Measurements from ENCODE around the gene OR2A25.

Gene OR2A25, protein sequence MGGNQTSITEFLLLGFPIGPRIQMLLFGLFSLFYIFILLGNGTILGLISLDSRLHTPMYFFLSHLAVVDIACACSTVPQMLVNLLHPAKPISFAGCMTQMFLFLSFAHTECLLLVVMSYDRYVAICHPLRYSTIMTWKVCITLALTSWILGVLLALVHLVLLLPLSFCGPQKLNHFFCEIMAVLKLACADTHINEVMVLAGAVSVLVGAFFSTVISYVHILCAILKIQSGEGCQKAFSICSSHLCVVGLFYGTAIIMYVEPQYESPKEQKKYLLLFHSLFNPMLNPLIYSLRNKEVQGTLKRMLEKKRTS

DNA sequence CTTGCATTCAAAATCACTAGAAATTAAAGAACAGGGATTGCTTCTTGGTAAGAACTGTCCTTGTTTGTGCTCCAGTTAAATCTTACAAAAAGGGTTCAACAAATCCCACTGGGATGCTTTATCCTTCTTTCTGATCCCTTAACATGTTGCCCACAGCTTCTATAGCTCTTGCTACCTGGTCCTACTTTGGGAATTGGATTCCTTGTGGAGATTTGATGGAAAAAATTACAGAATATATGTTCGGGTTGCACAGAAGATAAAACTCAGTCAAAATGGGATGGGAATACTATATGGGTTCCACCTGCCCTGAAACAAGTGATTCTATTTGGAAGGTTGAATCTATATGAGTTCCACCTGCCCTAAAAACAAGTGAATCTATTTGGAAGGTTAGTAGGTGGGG lies at the start of gene OR2A25:
Gene OR2A25 (plus strand): TSS at position 301 of the 400 bp plus-strand sequence. CDS start 4,409 bp downstream, outside the sequence.
- no peaks in the 10 kb centered on the region for H4K20me1 ChIP-seq
- no peak within 1 kb of the TSS for H3K4me2 ChIP-seq
- H3K27ac ChIP-seq = no peak within 1 kb of the TSS
- no peaks in the 10 kb centered on the region for H3K36me3 ChIP-seq
- H3K27me3 ChIP-seq = no peaks in the 10 kb centered on the region
- no peak within 1 kb of the TSS for H3K4me3 ChIP-seq
- no peak within 1 kb of the TSS for H3K9ac ChIP-seq
- no peak for TF ChIP-seq Cebpa-rat (IDR thresholded peaks at IDR 0.05)
- H3K4me1 ChIP-seq = no peaks in the 10 kb centered on the region
- H3K9me3 ChIP-seq = no peaks in the 10 kb centered on the region

DNA sequence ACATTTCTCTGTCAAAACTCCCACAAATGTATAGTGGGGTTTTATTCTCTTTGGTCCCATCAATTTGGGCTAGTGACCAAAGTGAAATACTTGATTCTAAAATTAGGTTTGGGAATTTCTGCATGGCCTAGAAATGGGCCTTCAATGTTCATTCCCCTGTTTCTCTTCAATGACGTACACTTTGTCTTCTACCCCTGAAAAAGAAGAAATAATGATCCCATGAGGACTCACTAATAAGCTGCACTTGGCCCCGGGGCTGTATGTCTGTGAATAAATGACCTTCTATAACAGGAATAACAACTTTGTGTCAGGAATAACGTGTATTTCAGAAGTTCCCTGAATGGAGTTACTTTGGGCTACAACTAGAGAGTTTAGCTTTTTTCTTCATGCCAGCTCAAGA lies 49.3 kb upstream of the OR2A25 start:
- Histone ChIP-seq H3K27me3 (no peaks in the 10 kb centered on the region), H3K36me3 (no peaks in the 10 kb centered on the region), H3K9ac (no peak overlapping the region), H3K4me2 (no peak overlapping the region), H3K27ac (no peak overlapping the region), H3K4me3 (no peak overlapping the region), H3K9me3 (no peaks in the 10 kb centered on the region), H4K20me1 (no peaks in the 10 kb centered on the region), H3K4me1 (no peaks in the 10 kb centered on the region)
- TF ChIP-seq Cebpa-rat (IDR thresholded peaks at IDR 0.05) = no peak

DNA sequence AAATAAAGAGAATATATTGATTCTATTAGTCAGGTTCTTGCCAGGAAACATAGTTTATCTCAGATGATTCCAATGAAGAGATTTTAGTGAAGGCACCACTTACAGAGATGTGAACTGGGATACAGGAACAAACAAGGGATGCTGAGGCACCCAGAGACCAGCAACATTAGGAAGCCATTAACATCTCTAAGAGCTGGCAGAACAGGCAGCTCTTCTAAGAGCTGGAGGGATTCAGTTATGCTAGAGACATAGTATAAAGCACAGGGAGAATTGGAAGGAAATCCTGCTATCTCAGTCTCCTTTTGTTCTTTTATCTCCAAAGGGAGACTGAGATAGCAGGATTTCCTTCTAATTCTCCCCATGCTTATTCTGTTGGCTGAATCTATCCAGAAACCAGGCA lies 47.4 kb upstream of the OR2A25 start:
- TF ChIP-seq Cebpa-rat (IDR thresholded peaks at IDR 0.05) = no peak
- Histone ChIP-seq H3K36me3 (no peaks in the 10 kb centered on the region), H3K4me3 (no peak overlapping the region), H4K20me1 (no peaks in the 10 kb centered on the region), H3K9ac (no peak overlapping the region), H3K4me2 (no peak overlapping the region), H3K27ac (no peak overlapping the region), H3K4me1 (no peaks in the 10 kb centered on the region), H3K27me3 (no peaks in the 10 kb centered on the region), H3K9me3 (no peaks in the 10 kb centered on the region)

DNA sequence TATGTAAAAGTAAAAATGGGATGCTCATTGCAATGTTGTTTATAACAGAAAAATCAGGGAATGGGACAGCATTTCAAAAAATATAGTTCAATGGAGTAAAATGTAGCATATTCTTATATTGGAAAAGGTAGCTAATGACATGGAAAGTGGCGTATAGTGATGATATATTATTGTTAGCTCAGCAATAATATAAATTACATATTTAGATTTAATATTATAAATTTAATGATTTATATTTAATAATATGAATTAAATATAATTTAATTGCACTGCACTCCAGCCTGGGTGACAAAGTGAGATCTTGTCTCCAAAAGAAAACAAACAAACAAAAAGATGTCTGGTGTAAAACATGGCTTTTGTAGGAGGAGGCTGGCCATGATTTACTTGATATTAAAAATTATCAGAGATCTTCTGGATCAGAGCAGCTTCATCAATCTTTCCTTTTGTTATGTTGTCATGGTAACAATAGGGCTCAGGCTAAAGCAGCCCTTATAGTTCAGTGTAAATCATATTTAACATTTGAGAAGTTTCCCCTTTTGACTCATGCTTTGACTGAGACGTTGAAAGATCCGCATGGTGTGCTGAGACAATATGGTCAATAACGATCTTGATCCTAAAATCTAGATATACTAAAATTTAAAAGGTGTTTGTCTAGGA lies 46.3 kb upstream of the OR2A25 start:
- no peak overlapping the region for H3K4me3 ChIP-seq
- H3K27ac ChIP-seq = no peak overlapping the region
- no peaks in the 10 kb centered on the region for H3K4me1 ChIP-seq
- H3K27me3 ChIP-seq = no peaks in the 10 kb centered on the region
- no peak for TF ChIP-seq Cebpa-rat (IDR thresholded peaks at IDR 0.05)
- no peak overlapping the region for H3K9ac ChIP-seq
- H3K4me2 ChIP-seq = no peak overlapping the region
- no peaks in the 10 kb centered on the region for H3K9me3 ChIP-seq
- H4K20me1 ChIP-seq = no peaks in the 10 kb centered on the region
- H3K36me3 ChIP-seq = no peaks in the 10 kb centered on the region

DNA sequence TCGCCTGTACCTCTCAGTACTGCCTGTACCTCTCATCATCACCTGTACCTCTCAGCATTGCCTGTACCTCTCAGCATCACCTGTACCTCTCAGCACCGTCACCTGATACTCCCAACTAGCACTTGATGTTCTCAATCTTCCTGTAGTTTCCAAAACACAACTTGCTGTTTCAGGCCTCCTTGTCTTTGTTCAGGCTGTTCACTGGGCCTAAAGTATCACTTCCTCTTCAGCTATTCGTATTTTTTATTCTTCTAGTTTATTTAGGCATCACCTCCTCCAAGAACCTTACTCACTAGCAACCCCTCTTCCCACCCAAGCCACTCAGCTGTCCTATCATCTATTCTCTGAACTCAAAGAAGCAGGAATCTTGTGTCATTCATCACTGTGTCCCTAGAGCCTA lies 45.4 kb upstream of the OR2A25 start:
- H3K9ac ChIP-seq = no peak overlapping the region

DNA sequence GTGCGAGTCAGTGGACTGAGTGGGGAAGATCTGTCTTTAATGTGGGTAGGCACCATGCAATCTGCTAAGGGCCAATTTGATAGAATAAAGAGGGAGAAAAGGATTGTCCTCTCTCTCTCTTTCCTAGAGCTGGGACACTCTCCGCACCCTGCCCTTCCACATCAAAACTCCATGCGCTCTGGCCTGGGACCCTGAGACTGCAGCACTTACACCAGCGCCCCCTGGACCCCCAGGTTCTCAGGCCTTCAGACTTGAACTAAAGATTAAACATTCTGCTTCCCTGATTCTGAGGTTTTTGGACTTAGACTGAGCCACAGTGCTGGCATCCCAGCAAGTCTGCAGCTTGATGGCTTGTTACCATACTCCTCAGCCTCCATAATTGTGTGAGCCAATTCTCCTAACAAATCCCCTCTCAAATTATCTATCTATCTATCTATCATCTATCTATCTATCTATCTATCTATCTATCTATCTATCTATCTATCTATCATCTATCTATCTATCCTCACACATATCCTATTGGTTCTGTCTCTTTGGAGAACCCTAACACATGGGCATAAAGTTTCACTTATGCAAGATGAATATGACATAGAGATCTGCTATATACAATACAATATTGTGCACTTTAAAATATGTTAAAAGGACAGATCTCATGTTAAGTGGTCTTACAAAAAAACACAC lies 43.3 kb upstream of the OR2A25 start:
- no peaks in the 10 kb centered on the region for H3K36me3 ChIP-seq
- H3K27me3 ChIP-seq = no peaks in the 10 kb centered on the region
- no peak overlapping the region for H3K27ac ChIP-seq
- H3K9me3 ChIP-seq = no peaks in the 10 kb centered on the region
- H3K4me3 ChIP-seq = no peak overlapping the region
- H3K4me2 ChIP-seq = no peak overlapping the region
- no peak for TF ChIP-seq Cebpa-rat (IDR thresholded peaks at IDR 0.05)
- no peaks in the 10 kb centered on the region for H3K4me1 ChIP-seq
- no peaks in the 10 kb centered on the region for H4K20me1 ChIP-seq
- no peak overlapping the region for H3K9ac ChIP-seq

More for the DNA sequence above, 45.4 kb upstream of the OR2A25 start:
- no peak overlapping the region for H3K27ac ChIP-seq
- no peaks in the 10 kb centered on the region for H4K20me1 ChIP-seq
- H3K4me3 ChIP-seq = no peak overlapping the region
- TF ChIP-seq Cebpa-rat (IDR thresholded peaks at IDR 0.05) = no peak
- no peaks in the 10 kb centered on the region for H3K9me3 ChIP-seq
- no peaks in the 10 kb centered on the region for H3K27me3 ChIP-seq
- no peaks in the 10 kb centered on the region for H3K36me3 ChIP-seq
- no peak overlapping the region for H3K4me2 ChIP-seq
- no peaks in the 10 kb centered on the region for H3K4me1 ChIP-seq

DNA sequence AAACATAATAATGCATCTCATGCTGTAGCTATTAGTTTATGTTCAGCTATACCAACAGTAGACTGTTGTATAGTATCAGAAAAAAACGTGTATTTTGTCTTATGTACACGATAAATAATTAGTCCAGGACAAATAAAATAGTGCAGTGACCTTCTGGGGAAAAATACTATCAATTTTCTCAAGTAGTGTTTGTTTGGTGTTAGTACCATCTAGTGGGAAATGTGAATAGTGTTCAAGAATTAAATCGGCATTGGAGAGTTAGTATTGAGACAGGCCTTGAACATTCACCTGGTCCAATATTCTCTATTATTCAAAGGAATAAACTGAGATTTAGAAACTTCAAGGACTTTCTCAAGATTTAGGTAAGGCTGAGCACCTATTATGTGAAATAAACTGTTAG lies 42.5 kb upstream of the OR2A25 start:
- no peaks in the 10 kb centered on the region for H3K4me1 ChIP-seq
- no peaks in the 10 kb centered on the region for H3K9me3 ChIP-seq
- H3K27me3 ChIP-seq = no peaks in the 10 kb centered on the region
- TF ChIP-seq Cebpa-rat (IDR thresholded peaks at IDR 0.05) = no peak
- no peak overlapping the region for H3K4me3 ChIP-seq
- no peak overlapping the region for H3K27ac ChIP-seq
- no peaks in the 10 kb centered on the region for H4K20me1 ChIP-seq
- H3K36me3 ChIP-seq = no peaks in the 10 kb centered on the region
- no peak overlapping the region for H3K9ac ChIP-seq
- no peak overlapping the region for H3K4me2 ChIP-seq

DNA sequence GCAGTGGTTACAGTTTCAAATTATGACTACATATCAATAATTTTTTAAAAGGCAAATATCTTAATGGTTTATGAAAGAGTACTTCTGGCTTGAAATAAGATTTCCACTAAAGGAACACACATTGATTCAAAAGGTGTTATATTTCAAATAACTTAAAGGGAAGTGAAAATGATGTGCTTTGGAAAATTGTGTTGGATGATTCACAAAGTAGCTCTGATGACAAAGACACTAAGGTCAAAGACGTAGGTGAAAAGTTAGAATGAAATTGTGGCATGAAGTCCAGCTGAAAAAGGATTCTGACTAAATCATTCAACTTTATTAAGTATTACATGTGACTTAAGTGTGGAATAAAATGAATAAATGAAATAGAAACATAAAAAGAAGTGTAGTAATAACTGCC lies 41.6 kb upstream of the OR2A25 start:
- Histone ChIP-seq H3K9me3 (no peaks in the 10 kb centered on the region), H3K9ac (no peak overlapping the region), H3K4me2 (no peak overlapping the region), H4K20me1 (no peaks in the 10 kb centered on the region), H3K27me3 (no peaks in the 10 kb centered on the region), H3K36me3 (no peaks in the 10 kb centered on the region), H3K4me3 (no peak overlapping the region), H3K27ac (no peak overlapping the region), H3K4me1 (no peaks in the 10 kb centered on the region)
- no peak for TF ChIP-seq Cebpa-rat (IDR thresholded peaks at IDR 0.05)

DNA sequence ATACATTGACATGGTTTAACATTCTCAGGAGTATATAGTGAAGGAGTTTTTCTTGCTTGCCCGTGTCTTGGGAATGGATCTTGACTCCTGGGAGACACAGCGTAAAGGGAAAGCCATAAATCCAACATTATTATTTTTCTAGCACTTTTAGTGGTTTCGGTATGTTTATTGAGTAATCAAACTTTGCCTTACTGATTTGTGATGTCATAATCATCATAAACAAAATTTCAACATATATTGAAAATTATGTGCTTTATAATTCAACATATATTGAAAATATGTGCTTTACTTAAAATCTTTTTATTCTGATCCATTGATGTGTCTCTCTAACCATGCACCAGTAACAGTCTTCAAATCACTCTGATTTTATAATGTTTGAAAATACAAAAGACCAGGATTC lies 41.1 kb upstream of the OR2A25 start:
- TF ChIP-seq Cebpa-rat (IDR thresholded peaks at IDR 0.05) = no peak
- no peak overlapping the region for H3K27ac ChIP-seq
- no peaks in the 10 kb centered on the region for H3K36me3 ChIP-seq
- no peak overlapping the region for H3K4me3 ChIP-seq
- no peaks in the 10 kb centered on the region for H3K27me3 ChIP-seq
- no peak overlapping the region for H3K4me2 ChIP-seq
- H3K9ac ChIP-seq = no peak overlapping the region
- no peaks in the 10 kb centered on the region for H3K4me1 ChIP-seq
- H3K9me3 ChIP-seq = no peaks in the 10 kb centered on the region
- no peaks in the 10 kb centered on the region for H4K20me1 ChIP-seq

DNA sequence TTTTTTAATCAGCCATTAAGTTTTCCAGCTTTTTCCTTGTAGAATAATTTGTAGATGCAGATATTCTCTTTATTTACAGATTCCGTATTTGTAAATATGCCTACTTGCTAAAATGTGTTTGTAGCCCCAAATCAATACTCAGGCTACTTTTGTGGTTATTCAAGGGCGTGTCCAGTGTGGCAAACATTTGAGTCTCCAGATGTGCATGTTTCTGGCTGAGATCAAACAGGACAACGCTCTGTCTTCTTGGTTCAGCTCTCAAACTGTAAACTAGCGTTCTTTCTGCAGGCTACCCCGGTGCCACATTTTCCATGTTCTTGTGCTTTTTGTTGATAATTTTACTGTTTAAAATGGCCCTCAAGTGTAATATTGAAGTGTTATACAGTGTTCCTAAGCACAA lies 37.1 kb upstream of the OR2A25 start:
- no peak for TF ChIP-seq Cebpa-rat (IDR thresholded peaks at IDR 0.05)
- no peaks in the 10 kb centered on the region for H4K20me1 ChIP-seq
- no peaks in the 10 kb centered on the region for H3K36me3 ChIP-seq
- H3K4me1 ChIP-seq = no peaks in the 10 kb centered on the region
- H3K27me3 ChIP-seq = no peaks in the 10 kb centered on the region
- no peak overlapping the region for H3K9ac ChIP-seq
- H3K4me3 ChIP-seq = no peak overlapping the region
- H3K27ac ChIP-seq = no peak overlapping the region
- no peak overlapping the region for H3K4me2 ChIP-seq
- H3K9me3 ChIP-seq = no peaks in the 10 kb centered on the region

Data from BLaER1 (cell line).